ENCODE measurements around the gene CFDP1. TPM values are rescaled to one million over a fixed set of nuclear protein-coding genes. Genes with fewer than 3 reads are reported as not detected.

Gene CFDP1
- total and polyA plus RNA-seq, 2 of the 13 experiments (the other 11 are each of a cell fraction or from before 2014, with no cell fraction given) = 78.6 to 153 TPM

- ChIA-PET POLR2A (interaction anchor here (1.4 kb wide), 1 partner anchor 37 kb away, joined by 5 read pairs; no protein-coding TSS in a partner anchor), CTCF (ENCODE audit: low intra/inter-chr PET ratio, low total read pairs) (no interaction called here)
- 70% methylated on average over 10 of the region's 11 CpGs for WGBS (ENCODE audit: low lambda C conversion rate)
- no peak overlapping the region for H3K27ac ChIP-seq (ENCODE audit: extremely low read length, insufficient read depth, low read length)
- H3K4me2 ChIP-seq (ENCODE audit: low read depth, low read length) = no peak overlapping the region
- DNase-seq (ENCODE audit: low spot score) (no peak), ATAC-seq (no peak), FAIRE-seq (no peak)
- H3K4me3 ChIP-seq (replicated peaks in 1 of 3; ENCODE audit: insufficient read depth in 1 of 3, low read depth in 2 of 3, low read length in 3 of 3) = no peak overlapping the region
- in situ Hi-C loops (cut with HindIII; ENCODE audit: extremely low pct_ligation_motif_present, low pct_unique_long_range_greater_than_20kb) (no loop called here), intact Hi-C loops (cut with micrococcal nuclease; ENCODE audit: unreplicated experiment) (no loop called here)
- H3K4me1 ChIP-seq (ENCODE audit: insufficient read depth, low read length) = peaks cover 10% of the 10 kb centered on the region; the same call in 1 of the 2 replicates
- no peak overlapping the region for H3K9ac ChIP-seq (ENCODE audit: insufficient read depth, low read depth, low read length)
- no peaks in the 10 kb centered on the region for H3K79me2 ChIP-seq (ENCODE audit: insufficient read depth, low read length)
- no TSS peak for BruUV-seq (replicated peaks)
- TF ChIP-seq POLR2AphosphoS2 (IDR thresholded peaks at IDR 0.05; ENCODE audit: low read depth, low read length) (no peak), GATAD1 (CRISPR knock-in tag; IDR thresholded peaks at IDR 0.05) (no peak), ZFP37 (CRISPR knock-in tag; IDR thresholded peaks at IDR 0.05; ENCODE audit: borderline replicate concordance) (no peak), HMG20B (CRISPR knock-in tag; conservative IDR thresholded peaks at IDR 0.05) (no peak), ZBTB20 (CRISPR knock-in tag; IDR thresholded peaks at IDR 0.05; ENCODE audit: borderline replicate concordance, low read depth) (no peak), ZNF10 (CRISPR knock-in tag; IDR thresholded peaks at IDR 0.05; ENCODE audit: borderline replicate concordance, low read depth) (no peak), U2AF2 (IDR thresholded peaks at IDR 0.05; ENCODE audit: low read depth, low read length) (no peak), ZNF143 (CRISPR knock-in tag; IDR thresholded peaks at IDR 0.05) (no peak), ZNF720 (CRISPR knock-in tag; IDR thresholded peaks at IDR 0.05) (no peak), THAP9 (CRISPR knock-in tag; IDR thresholded peaks at IDR 0.05; ENCODE audit: borderline replicate concordance) (no peak)
- no peak overlapping the region for H2AFZ ChIP-seq (ENCODE audit: low read length)
- H3K9me3 ChIP-seq (ENCODE audit: low read length) = no peaks in the 10 kb centered on the region
- no peaks in the 10 kb centered on the region; a peak in 1 of 5 replicates for H3K36me3 ChIP-seq (replicated peaks in 1 of 2; ENCODE audit: control insufficient read depth in 1 of 2, insufficient read depth in 2 of 2, low read length in 2 of 2)
- no peaks in the 10 kb centered on the region for H4K20me1 ChIP-seq (ENCODE audit: insufficient read depth, low read length)
- no peaks in the 10 kb centered on the region for H3K27me3 ChIP-seq (ENCODE audit: control insufficient read depth in 1 of 2, insufficient read depth in 2 of 2, low read length in 2 of 2)
These were observed 150.6 kb downstream of the CFDP1 start for GRCh38 chr16:75282466-75283281.

All from HepG2 (cell line).